Measurements from ENCODE around the gene PPP1R1B. TPM values are rescaled to one million over a fixed set of nuclear protein-coding genes. Genes with fewer than 3 reads are reported as not detected.

The PPP1R1B gene
- polyA plus RNA-seq, 2 donors: 0.43 to 1.2 TPM

DNA sequence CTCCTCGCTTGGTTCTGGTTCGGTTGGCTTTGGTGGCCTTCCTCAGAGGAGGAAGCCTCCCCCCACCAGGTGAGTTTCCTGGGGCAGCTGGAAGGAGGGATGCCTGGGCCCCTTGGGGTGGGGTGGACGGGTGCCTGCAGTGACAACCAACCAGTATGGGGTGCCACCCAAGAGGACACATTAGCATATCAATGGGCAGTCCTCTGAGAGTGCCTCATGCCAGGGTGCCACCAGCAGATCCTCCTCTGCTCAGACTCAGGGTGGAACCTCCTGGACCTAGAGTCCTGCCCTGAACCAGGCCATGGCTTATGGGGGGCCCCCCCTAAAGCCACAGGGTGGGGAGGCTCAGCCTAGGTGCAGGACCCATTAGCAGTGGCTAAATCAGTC, 2.7 kb downstream of the PPP1R1B start:
- H3K4me1 ChIP-seq (ENCODE audit: control insufficient read depth in 2 of 2, insufficient read depth in 2 of 2, low read length in 1 of 2): peaks cover 3 to 13% of the 10 kb centered on the region in 2 donors
- no peak overlapping the region for H3K4me3 ChIP-seq (ENCODE audit: low read depth in 1 of 2, low read length in 2 of 2)
- WGBS, 2 donors: 67 to 73% methylated on average over 3 of the region's 3 CpGs

GRCh38 chr17:39629898-39630297, 3.1 kb downstream of the PPP1R1B start:
- 70 to 80% methylated on average over 12 of the region's 12 CpGs for WGBS, 2 donors
- Histone ChIP-seq H3K4me1 (ENCODE audit: control insufficient read depth in 2 of 2, insufficient read depth in 2 of 2, low read length in 1 of 2) (peaks cover 3 to 12% of the 10 kb centered on the region in 2 donors), H3K27me3 (ENCODE audit: control insufficient read depth in 1 of 2, insufficient read depth in 2 of 2, low read length in 2 of 2) (no peaks in the 10 kb centered on the region), H3K4me3 (ENCODE audit: low read depth in 1 of 2, low read length in 2 of 2) (no peak overlapping the region), H3K9me3 (ENCODE audit: control insufficient read depth in 2 of 2, insufficient read depth in 1 of 2, low read depth in 1 of 2, low read length in 1 of 2) (no peaks in the 10 kb centered on the region), H3K27ac (ENCODE audit: low read depth in 2 of 2, low read length in 1 of 2) (no peak overlapping the region), H3K36me3 (ENCODE audit: control insufficient read depth in 2 of 2, insufficient read depth in 2 of 2, low read length in 1 of 2) (no peaks in the 10 kb centered on the region)

More for the DNA sequence above, 2.7 kb downstream of the PPP1R1B start:
- H3K27me3 ChIP-seq (ENCODE audit: control insufficient read depth in 1 of 2, insufficient read depth in 2 of 2, low read length in 2 of 2): no peaks in the 10 kb centered on the region
- no peaks in the 10 kb centered on the region for H3K9me3 ChIP-seq (ENCODE audit: control insufficient read depth in 2 of 2, insufficient read depth in 1 of 2, low read depth in 1 of 2, low read length in 1 of 2)
- H3K36me3 ChIP-seq (ENCODE audit: control insufficient read depth in 2 of 2, insufficient read depth in 2 of 2, low read length in 1 of 2): no peaks in the 10 kb centered on the region
- no peak overlapping the region for H3K27ac ChIP-seq (ENCODE audit: low read depth in 2 of 2, low read length in 1 of 2)

DNA sequence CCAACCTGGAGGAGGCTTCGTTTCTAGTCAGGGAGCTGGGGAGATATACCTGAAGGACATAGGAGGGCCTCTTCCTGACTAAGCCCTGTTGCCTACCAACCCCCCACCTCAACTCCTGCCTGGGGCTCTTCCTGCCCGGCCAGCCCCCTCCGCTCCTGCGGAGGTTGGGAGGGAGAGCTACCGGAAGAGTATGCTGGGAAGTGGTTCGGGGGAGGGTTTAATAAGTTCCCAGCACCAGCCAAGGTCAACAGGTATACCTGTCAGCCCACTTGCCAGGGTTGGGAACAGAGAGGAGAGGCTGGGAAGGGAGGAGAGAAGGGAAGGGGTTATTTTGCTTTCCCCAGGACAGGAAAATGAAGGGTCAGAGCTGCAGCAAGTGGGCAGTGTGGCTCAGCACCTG, 4.7 kb downstream of the PPP1R1B start:
- no peak overlapping the region for H3K4me3 ChIP-seq (ENCODE audit: low read depth in 1 of 2, low read length in 2 of 2)
- H3K36me3 ChIP-seq (ENCODE audit: control insufficient read depth in 2 of 2, insufficient read depth in 2 of 2, low read length in 1 of 2): no peaks in the 10 kb centered on the region
- no peak overlapping the region for H3K27ac ChIP-seq (ENCODE audit: low read depth in 2 of 2, low read length in 1 of 2)
- H3K4me1 ChIP-seq (ENCODE audit: control insufficient read depth in 2 of 2, insufficient read depth in 2 of 2, low read length in 1 of 2): peaks cover 0 to 3% of the 10 kb centered on the region in 2 donors
- H3K27me3 ChIP-seq (ENCODE audit: control insufficient read depth in 1 of 2, insufficient read depth in 2 of 2, low read length in 2 of 2): no peaks in the 10 kb centered on the region
- 16 to 21% methylated on average over 6 of the region's 6 CpGs for WGBS, 2 donors
- H3K9me3 ChIP-seq (ENCODE audit: control insufficient read depth in 2 of 2, insufficient read depth in 1 of 2, low read depth in 1 of 2, low read length in 1 of 2): no peaks in the 10 kb centered on the region

- Histone ChIP-seq H3K4me1 (ENCODE audit: control insufficient read depth in 2 of 2, insufficient read depth in 2 of 2, low read length in 1 of 2) (peaks cover 0 to under 1% of the 10 kb centered on the region in 2 donors), H3K36me3 (ENCODE audit: control insufficient read depth in 2 of 2, insufficient read depth in 2 of 2, low read length in 1 of 2) (no peaks in the 10 kb centered on the region), H3K9me3 (ENCODE audit: control insufficient read depth in 2 of 2, insufficient read depth in 1 of 2, low read depth in 1 of 2, low read length in 1 of 2) (no peaks in the 10 kb centered on the region), H3K27me3 (ENCODE audit: control insufficient read depth in 1 of 2, insufficient read depth in 2 of 2, low read length in 2 of 2) (no peaks in the 10 kb centered on the region), H3K27ac (ENCODE audit: low read depth in 2 of 2, low read length in 1 of 2) (no peak overlapping the region), H3K4me3 (ENCODE audit: low read depth in 1 of 2, low read length in 2 of 2) (no peak overlapping the region)
- WGBS, 2 donors: 54 to 57% methylated on average over 11 to 13 of the region's 13 CpGs
Observed at GRCh38 chr17:39632153-39632941, 5.6 kb downstream of the PPP1R1B start.

GRCh38 chr17:39633570-39634183, 6.9 kb downstream of the PPP1R1B start:
- H3K4me1 ChIP-seq (ENCODE audit: control insufficient read depth in 2 of 2, insufficient read depth in 2 of 2, low read length in 1 of 2): peaks cover 0 to 4% of the 10 kb centered on the region in 2 donors
- no peak overlapping the region for H3K4me3 ChIP-seq (ENCODE audit: low read depth in 1 of 2, low read length in 2 of 2)
- no peaks in the 10 kb centered on the region for H3K9me3 ChIP-seq (ENCODE audit: control insufficient read depth in 2 of 2, insufficient read depth in 1 of 2, low read depth in 1 of 2, low read length in 1 of 2)
- H3K36me3 ChIP-seq (ENCODE audit: control insufficient read depth in 2 of 2, insufficient read depth in 2 of 2, low read length in 1 of 2): no peaks in the 10 kb centered on the region
- 70 to 73% methylated on average over 8 of the region's 8 CpGs for WGBS, 2 donors
- no peaks in the 10 kb centered on the region for H3K27me3 ChIP-seq (ENCODE audit: control insufficient read depth in 1 of 2, insufficient read depth in 2 of 2, low read length in 2 of 2)
- H3K27ac ChIP-seq (ENCODE audit: low read depth in 2 of 2, low read length in 1 of 2): no peak overlapping the region

- Histone ChIP-seq H3K4me1 (ENCODE audit: control insufficient read depth in 2 of 2, insufficient read depth in 2 of 2, low read length in 1 of 2) (peaks cover 0 to 4% of the 10 kb centered on the region in 2 donors), H3K36me3 (ENCODE audit: control insufficient read depth in 2 of 2, insufficient read depth in 2 of 2, low read length in 1 of 2) (no peaks in the 10 kb centered on the region), H3K27me3 (ENCODE audit: control insufficient read depth in 1 of 2, insufficient read depth in 2 of 2, low read length in 2 of 2) (no peaks in the 10 kb centered on the region), H3K27ac (ENCODE audit: low read depth in 2 of 2, low read length in 1 of 2) (no peak overlapping the region), H3K9me3 (ENCODE audit: control insufficient read depth in 2 of 2, insufficient read depth in 1 of 2, low read depth in 1 of 2, low read length in 1 of 2) (no peaks in the 10 kb centered on the region), H3K4me3 (ENCODE audit: low read depth in 1 of 2, low read length in 2 of 2) (no peak overlapping the region)
- WGBS, 2 donors: 45 to 52% methylated on average over 2 of the region's 2 CpGs
Observed at GRCh38 chr17:39634384-39634871, 7.7 kb downstream of the PPP1R1B start.

- no peaks in the 10 kb centered on the region for H3K36me3 ChIP-seq (ENCODE audit: control insufficient read depth in 2 of 2, insufficient read depth in 2 of 2, low read length in 1 of 2)
- H3K27ac ChIP-seq (ENCODE audit: low read depth in 2 of 2, low read length in 1 of 2): no peak overlapping the region
- WGBS, 2 donors: 87 to 90% methylated on average over 7 to 8 of the region's 8 CpGs
- H3K9me3 ChIP-seq (ENCODE audit: control insufficient read depth in 2 of 2, insufficient read depth in 1 of 2, low read depth in 1 of 2, low read length in 1 of 2): no peaks in the 10 kb centered on the region
- peaks cover 0 to 4% of the 10 kb centered on the region in 2 donors for H3K4me1 ChIP-seq (ENCODE audit: control insufficient read depth in 2 of 2, insufficient read depth in 2 of 2, low read length in 1 of 2)
- H3K4me3 ChIP-seq (ENCODE audit: low read depth in 1 of 2, low read length in 2 of 2): no peak overlapping the region
- H3K27me3 ChIP-seq (ENCODE audit: control insufficient read depth in 1 of 2, insufficient read depth in 2 of 2, low read length in 2 of 2): no peaks in the 10 kb centered on the region
Observed at GRCh38 chr17:39635614-39636176, 8.9 kb downstream of the PPP1R1B start.

DNA sequence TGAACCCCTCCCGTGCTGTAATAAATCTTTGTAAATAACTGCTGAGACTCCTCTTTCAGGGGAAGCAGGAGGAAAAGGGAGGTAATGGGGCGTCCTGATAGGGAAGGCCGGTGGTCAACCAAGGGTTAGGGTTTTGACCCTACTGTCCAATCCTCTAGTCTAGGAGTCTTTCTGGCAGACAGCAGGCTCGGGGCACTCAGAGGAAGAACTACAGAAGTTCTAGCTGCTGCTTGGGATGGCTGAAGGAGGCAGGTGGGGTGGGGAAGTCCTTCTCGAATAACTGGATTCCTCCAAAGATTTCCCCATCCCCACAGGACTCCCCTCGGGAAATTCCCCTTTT, 9.8 kb downstream of the PPP1R1B start:
- 19 to 26% methylated on average over 6 of the region's 6 CpGs for WGBS, 2 donors
- H3K4me3 ChIP-seq (ENCODE audit: low read depth in 1 of 2, low read length in 2 of 2): peak overlapping the region; percentile 91 to 93

GRCh38 chr17:39636927-39637736, 10.4 kb downstream of the PPP1R1B start, which contains the start of gene STARD3:
STARD3 (plus strand) TSS chr17:39637144; CDS start chr17:39653532, 16,388 bp downstream.
- H3K27me3 ChIP-seq (ENCODE audit: control insufficient read depth in 1 of 2, insufficient read depth in 2 of 2, low read length in 2 of 2): no peaks in the 10 kb centered on the region
- WGBS, 2 donors: 0 to 1% methylated on average over 52 to 69 of the region's 69 CpGs
- H3K9me3 ChIP-seq (ENCODE audit: control insufficient read depth in 2 of 2, insufficient read depth in 1 of 2, low read depth in 1 of 2, low read length in 1 of 2): no peaks in the 10 kb centered on the region
- H3K4me1 ChIP-seq (ENCODE audit: control insufficient read depth in 2 of 2, insufficient read depth in 2 of 2, low read length in 1 of 2): peaks cover 0 to 7% of the 10 kb centered on the region in 2 donors
- H3K4me3 ChIP-seq (ENCODE audit: low read depth in 1 of 2, low read length in 2 of 2): peak within 1 kb of the TSS; percentile 91 to 93
- H3K27ac ChIP-seq (ENCODE audit: low read depth in 2 of 2, low read length in 1 of 2): peak within 1 kb of the TSS; percentile 78 to 93
- H3K36me3 ChIP-seq (ENCODE audit: control insufficient read depth in 2 of 2, insufficient read depth in 2 of 2, low read length in 1 of 2): no peaks in the 10 kb centered on the region

More for the DNA sequence above, 9.8 kb downstream of the PPP1R1B start:
- peaks cover 0 to 7% of the 10 kb centered on the region in 2 donors for H3K4me1 ChIP-seq (ENCODE audit: control insufficient read depth in 2 of 2, insufficient read depth in 2 of 2, low read length in 1 of 2)
- H3K27me3 ChIP-seq (ENCODE audit: control insufficient read depth in 1 of 2, insufficient read depth in 2 of 2, low read length in 2 of 2): no peaks in the 10 kb centered on the region
- H3K9me3 ChIP-seq (ENCODE audit: control insufficient read depth in 2 of 2, insufficient read depth in 1 of 2, low read depth in 1 of 2, low read length in 1 of 2): no peaks in the 10 kb centered on the region
- H3K36me3 ChIP-seq (ENCODE audit: control insufficient read depth in 2 of 2, insufficient read depth in 2 of 2, low read length in 1 of 2): no peaks in the 10 kb centered on the region
- H3K27ac ChIP-seq (ENCODE audit: low read depth in 2 of 2, low read length in 1 of 2): peak overlapping the region; percentile 78 to 93
